SW480 (cell line): ENCODE data around the gene FRMD3.
"Not testable (repeated sequence)": the region's sequence is repeated elsewhere in the genome, so short reads cannot be mapped to it uniquely, and the experiment has no call there.

ENCODE experiments used
- DNase-seq: peaks from one replicate; pipeline ENCODE4 v3.0.0-alpha.2; 2016; ENCODE audit warnings: low spot score

FRMD3 gene

DNA sequence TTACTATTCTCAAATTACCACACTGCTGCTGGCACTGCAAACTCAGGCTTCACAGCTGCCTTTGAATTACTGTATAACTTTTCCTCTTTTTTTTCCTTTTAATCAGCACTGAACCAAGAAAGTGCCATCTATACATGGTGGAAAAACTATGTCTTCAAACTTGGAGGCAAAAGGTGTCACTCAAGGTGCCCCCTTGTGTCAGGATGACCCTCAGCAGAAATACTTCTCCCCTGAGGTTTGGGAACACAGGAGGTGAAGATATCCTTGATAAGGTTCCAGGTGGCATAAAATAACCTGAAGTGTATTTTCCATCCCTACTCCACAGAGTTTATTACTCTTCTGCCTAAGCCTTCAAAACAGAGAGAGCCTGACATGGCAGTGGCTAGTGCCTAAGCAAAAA lies 14.5 kb downstream of the FRMD3 start:
- no peak for DNase-seq

- DNase-seq: no peak
Observed at GRCh38 chr9:83521411-83521810, 16.8 kb downstream of the FRMD3 start.

DNA sequence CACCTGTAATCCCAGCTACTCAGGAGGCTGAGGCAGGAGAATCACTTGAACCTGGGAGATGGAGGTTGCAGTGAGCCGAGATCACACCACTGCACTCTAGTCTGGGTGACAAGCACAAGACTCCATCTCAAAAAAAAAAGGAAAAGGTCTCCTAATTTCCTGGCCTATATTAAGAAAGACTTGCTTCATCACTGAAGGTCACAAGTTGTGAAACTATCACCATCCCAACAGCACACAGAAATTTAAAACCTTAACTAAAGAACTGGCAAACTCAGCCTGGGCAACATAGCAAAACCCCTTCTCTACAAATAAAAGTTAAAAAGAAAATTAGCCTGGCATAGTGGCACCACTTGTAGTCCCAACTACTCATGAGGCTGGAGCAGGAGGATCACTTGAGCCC lies 17.2 kb downstream of the FRMD3 start:
- no peak for DNase-seq

DNA sequence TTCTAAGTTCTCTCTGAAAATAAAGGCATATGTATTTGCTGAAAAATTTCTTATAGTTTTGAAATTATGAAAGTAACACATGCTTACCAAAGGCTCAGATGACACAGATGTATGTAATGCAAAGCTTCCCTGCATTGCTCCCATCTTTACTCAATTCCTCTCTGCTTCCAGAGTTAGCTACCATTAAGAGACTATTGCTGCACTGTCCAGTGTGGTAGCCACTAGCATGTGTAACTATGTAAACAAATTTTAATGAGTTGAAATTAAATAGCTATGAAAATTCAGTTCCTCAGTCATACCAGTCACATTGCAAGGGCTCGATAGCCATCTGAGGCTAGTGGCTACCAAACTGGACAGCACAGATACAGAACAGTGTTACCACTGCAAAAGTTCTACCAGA lies 17.9 kb downstream of the FRMD3 start:
- no peak for DNase-seq

DNA sequence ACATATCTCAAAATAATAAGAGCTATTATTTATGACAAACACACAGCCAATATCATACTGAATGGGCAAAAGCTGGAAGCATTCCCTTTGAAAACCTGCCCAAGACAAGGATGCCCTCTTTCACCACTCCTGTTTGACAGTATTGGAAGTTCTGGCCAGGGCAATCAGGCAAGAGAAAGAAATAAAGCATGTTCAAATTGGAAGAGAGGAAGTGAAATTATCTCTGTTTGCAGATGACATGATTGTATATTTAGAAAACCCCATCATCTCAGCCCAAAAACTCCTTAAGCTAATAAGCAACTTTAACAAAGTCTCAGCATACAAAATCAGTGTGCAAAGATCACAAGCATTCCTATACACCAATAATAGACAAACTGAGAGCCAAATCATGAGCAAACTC lies 20.2 kb downstream of the FRMD3 start:
- not testable (repeated sequence) for DNase-seq

- no peak for DNase-seq
Observed at GRCh38 chr9:83514767-83515166, 23.4 kb downstream of the FRMD3 start.

DNA sequence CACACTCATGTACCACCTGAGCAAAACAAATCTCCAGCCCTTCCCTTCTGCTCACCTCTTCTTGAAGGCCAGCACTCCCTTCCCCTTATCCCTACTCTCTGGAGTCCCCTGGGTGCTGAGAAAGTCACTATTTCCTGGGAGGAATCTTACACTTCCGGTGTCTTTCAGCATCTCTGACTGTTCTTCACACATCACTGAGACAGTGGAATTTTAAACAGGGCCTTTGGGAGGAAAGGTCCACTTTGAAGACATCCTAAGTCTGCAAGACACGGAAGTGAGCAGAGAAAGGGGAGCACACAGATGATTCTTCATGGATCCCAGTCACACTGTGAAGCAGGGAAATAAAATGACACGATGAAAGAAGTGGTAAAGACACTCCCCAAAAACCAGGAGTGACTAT lies 25.6 kb downstream of the FRMD3 start:
- DNase-seq: no peak

GRCh38 chr9:83511051-83511450 lies 27.1 kb downstream of the FRMD3 start:
- DNase-seq: no peak

DNA sequence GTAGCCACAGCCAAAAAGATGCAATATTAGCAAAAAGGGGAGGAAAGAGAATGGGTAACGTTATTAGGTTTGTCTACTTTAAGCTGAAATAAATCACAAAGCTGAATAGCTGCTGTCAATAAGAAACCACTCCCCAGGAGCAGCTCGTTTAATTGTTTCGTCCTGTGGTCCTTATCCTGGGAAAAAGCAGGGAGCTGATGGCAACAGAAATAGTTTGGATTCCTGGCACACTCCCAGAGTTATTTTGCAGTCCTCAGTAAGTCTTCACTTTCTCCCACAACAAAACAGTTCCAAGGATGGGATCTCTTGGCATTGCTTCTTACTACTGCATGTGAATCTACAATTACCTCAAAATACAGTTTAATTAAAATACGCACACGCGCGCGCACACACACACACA lies 28.8 kb downstream of the FRMD3 start:
- DNase-seq: no peak

- DNase-seq: no peak
Observed at GRCh38 chr9:83508067-83508466, 30.1 kb downstream of the FRMD3 start.

GRCh38 chr9:83505282-83505681 lies 32.9 kb downstream of the FRMD3 start:
- DNase-seq: no peak

- DNase-seq: no peak
Observed at GRCh38 chr9:83503866-83504265, 34.3 kb downstream of the FRMD3 start.

- no peak for DNase-seq
Observed at GRCh38 chr9:83501565-83501964, 36.6 kb downstream of the FRMD3 start.

- DNase-seq: no peak
Observed at GRCh38 chr9:83497441-83497840, 40.8 kb downstream of the FRMD3 start.

DNA sequence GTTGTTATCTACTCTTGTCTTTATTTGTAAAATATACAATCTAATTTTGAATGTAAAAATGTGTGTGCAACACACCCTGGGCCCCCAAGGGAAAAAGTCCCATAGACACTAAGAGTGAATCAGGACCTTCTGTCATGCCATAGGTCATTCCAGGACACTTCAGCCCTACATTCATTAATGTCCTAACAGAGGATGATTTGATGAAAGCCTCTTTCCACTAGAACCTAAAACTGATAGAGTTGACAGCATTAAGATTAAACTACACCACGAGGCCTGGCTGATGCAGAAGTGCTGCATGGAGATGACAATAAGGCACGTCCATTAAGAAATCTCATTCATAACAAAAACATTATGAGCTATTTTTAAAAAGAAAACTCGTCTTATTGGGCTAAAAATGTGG lies 46.2 kb downstream of the FRMD3 start:
- DNase-seq: no peak

- no peak for DNase-seq
Observed at GRCh38 chr9:83491413-83491812, 46.8 kb downstream of the FRMD3 start.

DNA sequence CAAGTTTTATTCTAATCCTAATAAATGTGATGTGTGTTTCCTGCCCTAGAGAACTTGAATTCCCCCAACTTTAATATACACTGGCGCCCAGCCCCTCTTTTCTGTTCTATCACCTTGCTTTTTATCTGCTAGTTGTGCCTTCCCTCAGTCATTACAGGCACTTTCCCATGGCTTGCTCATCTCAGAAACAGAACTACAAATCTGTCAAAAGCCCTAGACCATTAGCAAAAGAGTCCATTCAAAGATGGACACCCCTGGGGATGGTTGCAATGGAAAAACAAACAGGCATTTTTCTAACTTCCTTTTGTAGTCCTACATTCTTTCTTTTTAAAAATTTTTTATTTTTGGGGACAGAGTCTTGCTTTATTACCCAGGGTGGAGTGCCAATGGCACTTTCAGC lies 48.2 kb downstream of the FRMD3 start:
- DNase-seq: no peak

- no peak for DNase-seq
Observed at GRCh38 chr9:83484990-83485389, 53.2 kb downstream of the FRMD3 start.

DNA sequence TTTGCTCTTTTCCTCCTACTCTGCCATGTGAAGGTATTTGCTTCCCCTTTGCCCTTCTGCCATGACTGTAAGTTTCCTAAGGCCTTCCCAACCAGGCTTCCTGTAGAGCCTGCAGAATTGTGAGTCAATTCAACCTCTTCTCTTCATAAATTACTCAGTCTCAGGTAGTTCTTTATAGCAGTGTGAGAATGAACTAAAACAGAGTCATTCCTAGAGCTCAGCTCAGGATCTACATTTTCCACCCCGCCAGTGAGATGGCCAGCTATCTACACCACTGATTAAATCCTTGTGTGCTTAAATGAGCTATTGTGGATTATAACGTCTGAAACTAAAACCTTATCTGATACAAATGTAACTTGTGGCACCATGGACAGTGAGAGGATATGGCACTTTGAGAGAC lies 55.0 kb downstream of the FRMD3 start:
- no peak for DNase-seq

GRCh38 chr9:83479765-83480164 lies 58.4 kb downstream of the FRMD3 start:
- no peak for DNase-seq

- no peak for DNase-seq
Observed at GRCh38 chr9:83477571-83477970, 60.6 kb downstream of the FRMD3 start.

DNA sequence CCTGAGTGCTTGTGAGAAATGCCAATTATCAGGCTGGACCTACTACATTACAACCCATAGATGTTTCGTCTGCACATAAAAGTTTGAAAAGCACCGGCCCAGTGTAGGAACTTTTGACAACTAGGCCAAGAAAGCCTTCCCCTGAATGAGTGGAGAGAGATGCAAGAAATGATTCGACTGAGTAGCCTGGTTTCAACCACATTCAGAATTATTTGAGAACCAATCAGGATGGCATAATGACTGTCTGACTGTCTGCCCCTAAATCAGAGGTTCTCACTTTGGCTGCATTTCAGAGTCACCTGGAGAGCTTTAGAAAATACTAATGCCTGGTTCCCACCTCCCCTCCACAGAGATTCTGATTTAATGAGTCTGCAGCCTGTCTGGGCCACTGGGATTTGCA lies 61.1 kb downstream of the FRMD3 start:
- no peak for DNase-seq

DNA sequence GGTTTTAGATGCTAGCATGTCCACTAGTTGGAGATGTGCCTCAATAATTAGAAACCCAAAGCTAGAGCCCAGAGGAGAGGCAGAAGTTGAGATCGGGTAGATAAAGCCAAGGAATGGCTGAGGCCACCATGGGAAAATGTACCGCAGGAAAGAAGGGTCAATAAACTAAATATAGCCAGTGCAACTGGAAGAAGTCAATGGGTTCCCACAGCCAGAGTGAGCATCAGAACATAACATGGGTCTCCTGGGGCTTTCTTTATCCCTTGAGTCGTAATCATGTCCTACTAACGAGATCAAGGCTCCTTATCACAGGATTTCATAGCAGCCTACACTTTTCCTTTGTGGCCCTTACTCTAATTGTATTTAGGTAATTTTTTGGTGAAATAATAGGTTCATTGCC lies 61.7 kb downstream of the FRMD3 start:
- DNase-seq: no peak

- DNase-seq: no peak
Observed at GRCh38 chr9:83475741-83476140, 62.5 kb downstream of the FRMD3 start.

- DNase-seq: no peak
Observed at GRCh38 chr9:83474631-83475030, 63.6 kb downstream of the FRMD3 start.
